NOMO-1 treated with DMSO at 0.1 percent for 48 hours (cell line): ENCODE results near the gene NOC3L.
A peak's percentile ranks its signal among the peaks of the same experiment; 100 is the strongest.
"Not testable (repeated sequence)": the region's sequence is repeated elsewhere in the genome, so short reads cannot be mapped to it uniquely, and the experiment has no call there.

Experiments used
- DNase-seq: peaks from one replicate; lab custom pipeline; 2025; ENCODE audit not compliant: unreplicated experiment; lab: John Stamatoyannopoulos, UW

The NOC3L gene

GRCh38 chr10:94362360-94363250, at the start of gene NOC3L:
TSS of gene NOC3L (minus strand) at chr10:94362939. CDS start at chr10:94362838, 101 bp downstream.
- DNase-seq = peak; percentile 83

GRCh38 chr10:94412449-94412848, 49.7 kb upstream of the NOC3L start:
- no peak for DNase-seq

- no peak for DNase-seq
Measured at GRCh38 chr10:94411304-94411703, 48.6 kb upstream of the NOC3L start.

GRCh38 chr10:94409021-94409657, 46.4 kb upstream of the NOC3L start:
- no peak for DNase-seq

- DNase-seq = no peak
Measured at GRCh38 chr10:94407668-94408067, 44.9 kb upstream of the NOC3L start.

GRCh38 chr10:94405406-94405805, 42.7 kb upstream of the NOC3L start:
- DNase-seq = no peak

GRCh38 chr10:94403380-94404213, 40.9 kb upstream of the NOC3L start:
- DNase-seq = peak; percentile 96

- no peak for DNase-seq
Measured at GRCh38 chr10:94402843-94403379, 40.2 kb upstream of the NOC3L start.

- peak; percentile 90 for DNase-seq
Measured at GRCh38 chr10:94402204-94402842, 39.6 kb upstream of the NOC3L start, which contains the start of gene TBC1D12. TSS of gene TBC1D12 (plus strand) at chr10:94402541. CDS start at chr10:94402614, 73 bp downstream.

- no peak for DNase-seq
Measured at GRCh38 chr10:94398762-94399161, 36.0 kb upstream of the NOC3L start.

- DNase-seq = no peak
Measured at GRCh38 chr10:94397549-94398370, 35.0 kb upstream of the NOC3L start.

- not testable (repeated sequence) for DNase-seq
Measured at GRCh38 chr10:94392117-94392516, 29.4 kb upstream of the NOC3L start.

- not testable (repeated sequence) for DNase-seq
Measured at GRCh38 chr10:94385733-94386132, 23.0 kb upstream of the NOC3L start.

- peak; percentile 94 for DNase-seq
Measured at GRCh38 chr10:94383530-94383929, 20.8 kb upstream of the NOC3L start.

GRCh38 chr10:94376865-94377264, 14.1 kb upstream of the NOC3L start:
- no peak for DNase-seq

GRCh38 chr10:94375374-94375773, 12.6 kb upstream of the NOC3L start:
- no peak for DNase-seq

GRCh38 chr10:94370501-94370900, 7.8 kb upstream of the NOC3L start:
- DNase-seq = no peak

- no peak for DNase-seq
Measured at GRCh38 chr10:94366382-94366781, 3.6 kb upstream of the NOC3L start.

- no peak for DNase-seq
Measured at GRCh38 chr10:94364482-94364881, 1.7 kb upstream of the NOC3L start.

GRCh38 chr10:94363251-94363565, 469 bp upstream of the NOC3L start:
- DNase-seq = no peak
